ENCODE data around the gene BORCS5. TPM values are rescaled to one million over a fixed set of nuclear protein-coding genes. Genes with fewer than 3 reads are reported as not detected.

The BORCS5 gene
- total RNA-seq, 1 experiment from 2014 or later, result 13.9 TPM

GRCh38 chr12:12397184-12397583, 40.3 kb downstream of the BORCS5 start:
- Histone ChIP-seq H2BK12ac (ENCODE audit: insufficient read length, low read depth, low read length) (no peak overlapping the region), H2AK5ac (ENCODE audit: insufficient read length, low read length) (no peak overlapping the region), H3K23me2 (ENCODE audit: insufficient read length, low read depth, low read length, poor library complexity, severe bottlenecking) (no peaks in the 10 kb centered on the region), H3K18ac (ENCODE audit: insufficient read length, low read depth, low read length) (no peak overlapping the region), H3K79me2 (ENCODE audit: insufficient read depth, low read length) (no peaks in the 10 kb centered on the region), H3K9ac (ENCODE audit: extremely low read depth, insufficient read length, low read length) (no peak overlapping the region), H3K9me3 (ENCODE audit: control insufficient read depth, low read depth, low read length) (no peaks in the 10 kb centered on the region), H3T11ph (ENCODE audit: low read length) (no peak overlapping the region), H2AFZ (ENCODE audit: low read length) (no peak overlapping the region), H3K56ac (ENCODE audit: insufficient read length, low read depth, low read length) (no peak overlapping the region), H3K27me3 (ENCODE audit: insufficient read depth, low read length) (no peaks in the 10 kb centered on the region), H3K4ac (ENCODE audit: low read depth, low read length) (no peak overlapping the region), H3K23ac (ENCODE audit: insufficient read length, low read depth, low read length) (no peak overlapping the region), H3K4me2 (ENCODE audit: insufficient read depth, insufficient read length, low read length) (no peak overlapping the region), H3K14ac (ENCODE audit: insufficient read depth, low read length) (no peak overlapping the region), H4K91ac (ENCODE audit: insufficient read length, low read depth, low read length) (no peak overlapping the region), H3K4me1 (ENCODE audit: insufficient read depth, low read length) (peaks cover 8% of the 10 kb centered on the region; the same call in 1 of the 2 replicates), H4K5ac (ENCODE audit: insufficient read length, low read depth, low read length) (no peak overlapping the region), H4K20me1 (ENCODE audit: control insufficient read depth, insufficient read depth, insufficient read length) (no peaks in the 10 kb centered on the region), H3K27ac (ENCODE audit: insufficient read length, low read depth, low read length) (no peak overlapping the region), H2BK20ac (ENCODE audit: low read depth, low read length, poor library complexity, severe bottlenecking) (no peak overlapping the region), H3K79me1 (ENCODE audit: insufficient read depth, low read depth, low read length, poor library complexity, severe bottlenecking) (no peaks in the 10 kb centered on the region), H2BK120ac (ENCODE audit: low read depth, low read length, poor library complexity, severe bottlenecking) (no peak overlapping the region), H2BK15ac (ENCODE audit: low read depth, low read length) (no peak overlapping the region), H4K8ac (replicated peaks; ENCODE audit: insufficient read length, low read depth, low read length) (no peak overlapping the region), H2BK5ac (ENCODE audit: insufficient read length, low read length) (no peak overlapping the region)
- DNase-seq, result no peak
- no peak overlapping the region; a peak in 1 of 7 replicates for H3K27ac Mint-ChIP-seq
- no CpG with 5 or more reads among the region's 5 CpGs for WGBS (ENCODE audit: extremely low coverage, insufficient read length, low lambda C conversion rate)
- peaks cover 41 to 43% of the 10 kb centered on the region in 2 experiments for H3K4me1 Mint-ChIP-seq
- peaks cover 2 to 14% (median 3%) of the 10 kb centered on the region in 3 experiments; a peak in 6 of 7 replicates for H3K36me3 Mint-ChIP-seq (ENCODE audit: insufficient read depth in 1 of 3, low read depth in 3 of 3)
- H3K27me3 Mint-ChIP-seq (ENCODE audit: low read depth), result no peaks in the 10 kb centered on the region
- no peak overlapping the region for H3K4me3 Mint-ChIP-seq
- peaks cover 2 to 3% of the 10 kb centered on the region in 2 experiments; a peak in 1 of 5 replicates for H3K9me3 Mint-ChIP-seq
- TF ChIP-seq, protein P1, sequence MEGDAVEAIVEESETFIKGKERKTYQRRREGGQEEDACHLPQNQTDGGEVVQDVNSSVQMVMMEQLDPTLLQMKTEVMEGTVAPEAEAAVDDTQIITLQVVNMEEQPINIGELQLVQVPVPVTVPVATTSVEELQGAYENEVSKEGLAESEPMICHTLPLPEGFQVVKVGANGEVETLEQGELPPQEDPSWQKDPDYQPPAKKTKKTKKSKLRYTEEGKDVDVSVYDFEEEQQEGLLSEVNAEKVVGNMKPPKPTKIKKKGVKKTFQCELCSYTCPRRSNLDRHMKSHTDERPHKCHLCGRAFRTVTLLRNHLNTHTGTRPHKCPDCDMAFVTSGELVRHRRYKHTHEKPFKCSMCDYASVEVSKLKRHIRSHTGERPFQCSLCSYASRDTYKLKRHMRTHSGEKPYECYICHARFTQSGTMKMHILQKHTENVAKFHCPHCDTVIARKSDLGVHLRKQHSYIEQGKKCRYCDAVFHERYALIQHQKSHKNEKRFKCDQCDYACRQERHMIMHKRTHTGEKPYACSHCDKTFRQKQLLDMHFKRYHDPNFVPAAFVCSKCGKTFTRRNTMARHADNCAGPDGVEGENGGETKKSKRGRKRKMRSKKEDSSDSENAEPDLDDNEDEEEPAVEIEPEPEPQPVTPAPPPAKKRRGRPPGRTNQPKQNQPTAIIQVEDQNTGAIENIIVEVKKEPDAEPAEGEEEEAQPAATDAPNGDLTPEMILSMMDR (conservative IDR thresholded peaks at IDR 0.05), result no peak

Data from H9 (cell line).